ENCODE measurements around the gene HGD. TPM values are rescaled to one million over a fixed set of nuclear protein-coding genes. Genes with fewer than 3 reads are reported as not detected.

Gene HGD
- total RNA-seq, 1 experiment from 2014 or later, result 0.59 TPM

DNA sequence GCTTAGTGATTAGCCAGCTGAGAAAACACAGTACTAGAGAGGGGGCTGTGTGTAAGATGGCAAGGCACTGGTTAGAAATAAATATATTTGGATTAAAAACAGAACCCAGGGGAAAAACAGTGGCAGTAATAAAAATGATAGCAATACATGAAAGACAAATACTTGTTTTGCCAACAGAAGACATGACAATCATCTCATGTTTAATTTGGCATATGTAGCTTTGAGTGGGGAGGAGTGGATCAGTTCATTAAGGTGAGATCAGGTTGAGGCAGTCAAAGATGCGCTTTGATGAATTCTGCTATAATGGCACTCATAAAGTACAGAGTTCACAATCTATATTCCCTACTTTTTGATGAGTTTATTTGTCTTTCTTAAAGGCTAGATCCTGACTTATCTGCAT lies 3.4 kb upstream of the HGD start:
- Histone ChIP-seq H3K27me3 (ENCODE audit: insufficient read depth, low read length) (no peaks in the 10 kb centered on the region), H2AFZ (ENCODE audit: low read depth, low read length, poor library complexity, severe bottlenecking) (no peak overlapping the region), H3K4me2 (ENCODE audit: low read length) (no peak overlapping the region), H3K4me3 (replicated peaks in 1 of 2; ENCODE audit: low read depth in 1 of 2, low read length in 2 of 2) (no peak overlapping the region), H3K9me2 (ENCODE audit: insufficient read depth) (no peaks in the 10 kb centered on the region), H3K36me3 (ENCODE audit: control insufficient read depth in 1 of 2, insufficient read depth in 2 of 2, low read length in 2 of 2) (peaks cover 0 to 5% of the 10 kb centered on the region in 2 experiments; a peak in 1 of 4 replicates), H4K20me1 (ENCODE audit: insufficient read depth) (no peaks in the 10 kb centered on the region), H3K9me3 (ENCODE audit: control insufficient read depth in 1 of 2, insufficient read depth in 1 of 2, low read depth in 1 of 2, low read length in 2 of 2) (no peaks in the 10 kb centered on the region), H3K9ac (ENCODE audit: low read length) (no peak overlapping the region), H3K27ac (ENCODE audit: low read depth, low read length) (no peak overlapping the region), H3K4me1 (ENCODE audit: control insufficient read depth in 1 of 2, insufficient read depth in 2 of 2, low read length in 2 of 2) (no peaks in the 10 kb centered on the region), H3K79me2 (ENCODE audit: insufficient read depth, low read length) (no peaks in the 10 kb centered on the region)
- no TSS peak for BruUV-seq (replicated peaks)
- DNase-seq (ENCODE audit: low read depth, low spot score) (no peak), ATAC-seq (no peak)
- ChIA-PET CTCF (no interaction called here), RAD21 (ENCODE audit: low non-redundant PET in 1 of 2, low total read pairs in 2 of 2, uncharacterized antibody in 2 of 2, unreplicated experiment in 2 of 2) (no interaction called here), POLR2A (no interaction called here)
- intact Hi-C loops (cut with micrococcal nuclease), result no loop called here
- TF ChIP-seq TCF7L2 (IDR thresholded peaks at IDR 0.05; ENCODE audit: borderline replicate concordance, extremely low read depth, insufficient read depth, insufficient read length) (no peak), SIN3A (IDR thresholded peaks at IDR 0.05; ENCODE audit: low read depth) (no peak)

DNA sequence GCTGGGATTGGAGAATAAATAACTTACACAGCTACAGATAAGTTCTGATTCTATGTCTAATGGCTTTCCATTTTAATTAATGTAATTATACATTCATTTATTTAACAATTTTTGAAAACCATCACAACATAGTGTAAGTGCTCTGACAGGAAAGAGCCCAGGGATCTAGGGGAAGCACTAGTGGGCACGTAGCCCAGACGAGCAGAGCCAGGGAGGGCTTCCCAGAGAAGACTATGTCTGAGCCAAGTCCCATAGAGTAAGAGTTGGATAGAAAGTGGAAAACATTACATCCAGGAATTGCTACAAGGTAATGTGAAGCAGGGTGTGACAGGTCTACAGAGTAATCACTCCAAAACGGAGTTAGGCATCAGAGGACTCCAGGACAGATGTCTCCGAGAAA lies 2.9 kb upstream of the HGD start:
- Histone ChIP-seq H3K9ac (ENCODE audit: low read length) (no peak overlapping the region), H3K27ac (ENCODE audit: low read depth, low read length) (no peak overlapping the region), H4K20me1 (ENCODE audit: insufficient read depth) (no peaks in the 10 kb centered on the region), H3K4me1 (ENCODE audit: control insufficient read depth in 1 of 2, insufficient read depth in 2 of 2, low read length in 2 of 2) (no peaks in the 10 kb centered on the region), H2AFZ (ENCODE audit: low read depth, low read length, poor library complexity, severe bottlenecking) (no peak overlapping the region), H3K27me3 (ENCODE audit: insufficient read depth, low read length) (no peaks in the 10 kb centered on the region), H3K36me3 (ENCODE audit: control insufficient read depth in 1 of 2, insufficient read depth in 2 of 2, low read length in 2 of 2) (peaks cover 0 to 5% of the 10 kb centered on the region in 2 experiments; a peak in 1 of 4 replicates), H3K4me2 (ENCODE audit: low read length) (no peak overlapping the region), H3K79me2 (ENCODE audit: insufficient read depth, low read length) (no peaks in the 10 kb centered on the region), H3K9me2 (ENCODE audit: insufficient read depth) (no peaks in the 10 kb centered on the region), H3K4me3 (replicated peaks in 1 of 2; ENCODE audit: low read depth in 1 of 2, low read length in 2 of 2) (no peak overlapping the region), H3K9me3 (ENCODE audit: control insufficient read depth in 1 of 2, insufficient read depth in 1 of 2, low read depth in 1 of 2, low read length in 2 of 2) (no peaks in the 10 kb centered on the region)
- RAD21 ChIA-PET (ENCODE audit: low non-redundant PET in 1 of 2, low total read pairs in 2 of 2, uncharacterized antibody in 2 of 2, unreplicated experiment in 2 of 2), result no interaction called here
- BruUV-seq (replicated peaks), result no TSS peak
- ATAC-seq, result no peak
- POLR2A ChIA-PET, result no interaction called here
- no peak for DNase-seq (ENCODE audit: low read depth, low spot score)
- CTCF ChIA-PET, result no interaction called here
- intact Hi-C loops (cut with micrococcal nuclease), result no loop called here
- no peak for TF ChIP-seq CEBPB (IDR thresholded peaks at IDR 0.05; ENCODE audit: low read depth)
